KG1 (cell line): Measurements from ENCODE around the gene PLXNB3.

Experiments
- DNase-seq: peaks from one replicate; lab custom pipeline; 2025; lab: John Stamatoyannopoulos, UW

Gene PLXNB3

GRCh38 chrX:153774576-153775292 lies 10.7 kb downstream of the PLXNB3 start:
- DNase-seq, result no peak

DNA sequence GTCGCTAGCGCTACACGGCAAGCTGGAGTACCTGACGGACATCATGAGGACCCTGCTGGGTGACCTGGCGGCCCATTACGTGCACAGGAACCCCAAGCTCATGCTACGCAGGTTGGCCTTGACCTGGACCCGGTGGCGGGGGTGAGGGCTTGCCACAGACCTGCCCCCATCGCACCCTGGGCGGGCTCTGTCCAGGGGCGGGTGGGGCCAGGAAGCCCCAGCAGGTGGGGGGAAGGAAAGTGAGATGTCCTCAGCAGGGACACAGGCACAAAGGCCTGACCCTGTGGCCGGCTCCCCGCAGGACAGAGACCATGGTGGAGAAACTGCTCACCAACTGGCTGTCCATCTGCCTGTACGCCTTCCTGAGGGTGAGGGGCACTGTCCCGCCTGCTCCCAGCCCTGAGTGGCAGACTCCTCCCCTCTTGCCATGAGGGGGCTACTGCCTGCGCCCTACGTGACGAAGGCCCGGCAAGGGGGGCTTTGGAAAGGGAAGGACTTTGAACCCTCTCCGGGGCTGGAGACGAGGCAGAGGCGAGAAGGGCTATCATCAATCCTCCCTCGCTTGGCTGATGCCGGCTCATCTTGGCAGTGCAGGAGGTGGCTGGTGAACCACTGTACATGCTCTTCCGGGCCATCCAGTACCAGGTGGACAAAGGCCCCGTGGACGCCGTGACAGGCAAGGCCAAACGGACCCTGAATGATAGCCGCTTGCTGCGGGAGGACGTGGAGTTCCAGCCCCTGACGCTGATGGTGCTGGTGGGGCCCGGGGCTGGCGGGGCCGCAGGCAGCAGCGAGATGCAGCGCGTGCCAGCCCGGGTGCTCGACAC lies 11.5 kb downstream of the PLXNB3 start:
- no peak for DNase-seq

DNA sequence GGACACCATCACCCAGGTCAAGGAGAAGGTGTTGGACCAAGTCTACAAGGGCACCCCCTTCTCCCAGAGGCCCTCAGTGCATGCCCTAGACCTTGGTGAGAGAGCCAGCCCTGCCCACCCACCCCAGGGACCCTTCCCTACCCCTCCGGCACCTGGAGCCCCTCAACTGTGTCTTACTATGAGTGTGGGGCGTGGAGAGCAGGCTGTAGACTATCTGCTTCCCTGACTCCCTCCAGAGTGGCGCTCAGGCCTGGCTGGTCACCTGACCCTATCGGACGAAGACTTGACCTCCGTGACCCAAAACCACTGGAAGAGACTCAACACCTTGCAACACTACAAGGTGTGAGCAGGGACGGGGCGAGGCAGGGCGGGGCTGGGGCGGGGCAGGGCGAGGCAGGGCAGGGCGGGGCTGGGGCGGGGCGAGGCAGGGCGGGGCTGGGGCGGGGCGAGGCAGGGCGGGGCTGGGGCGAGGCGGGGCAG lies 12.1 kb downstream of the PLXNB3 start:
- DNase-seq, result no peak

DNA sequence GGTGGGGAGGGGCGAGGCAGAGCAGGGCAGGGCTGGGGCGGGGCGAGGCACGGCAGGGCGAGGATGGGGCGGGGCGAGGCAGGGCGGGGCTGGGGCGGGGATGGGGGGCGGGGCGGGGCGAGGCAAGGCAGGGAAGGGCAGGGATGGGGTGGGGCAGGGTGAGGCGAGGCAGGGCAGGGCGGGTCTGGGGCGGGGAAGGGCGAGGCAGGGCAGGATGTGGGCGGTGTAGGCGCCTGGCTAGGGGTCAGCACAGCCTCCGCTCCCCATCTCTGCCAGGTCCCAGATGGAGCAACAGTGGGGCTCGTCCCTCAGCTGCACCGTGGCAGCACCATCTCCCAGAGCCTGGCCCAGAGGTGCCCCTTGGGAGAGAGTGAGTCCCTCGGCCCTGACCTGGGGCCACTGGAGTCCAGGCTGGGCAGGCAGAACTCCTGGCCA lies 12.6 kb downstream of the PLXNB3 start:
- no peak for DNase-seq

GRCh38 chrX:153777261-153778090 lies 13.4 kb downstream of the PLXNB3 start:
- DNase-seq, result no peak

DNA sequence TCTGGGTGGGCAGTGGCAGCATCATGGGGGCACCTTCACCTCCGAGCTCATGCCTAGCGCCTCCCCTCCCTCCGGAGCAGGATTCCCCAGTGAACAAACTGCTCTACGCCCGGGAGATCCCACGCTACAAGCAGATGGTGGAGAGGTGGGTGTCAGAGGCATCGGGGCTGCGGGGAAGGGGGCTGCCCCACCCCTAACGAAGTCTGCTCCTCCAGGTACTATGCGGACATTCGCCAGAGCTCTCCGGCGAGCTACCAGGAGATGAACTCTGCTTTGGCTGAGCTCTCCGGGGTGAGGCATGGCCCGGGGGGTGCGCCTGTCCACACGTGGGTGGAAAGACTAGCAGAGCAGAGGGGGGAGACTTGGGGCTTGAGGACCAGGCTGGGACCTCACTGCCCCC lies 14.1 kb downstream of the PLXNB3 start:
- no peak for DNase-seq

DNA sequence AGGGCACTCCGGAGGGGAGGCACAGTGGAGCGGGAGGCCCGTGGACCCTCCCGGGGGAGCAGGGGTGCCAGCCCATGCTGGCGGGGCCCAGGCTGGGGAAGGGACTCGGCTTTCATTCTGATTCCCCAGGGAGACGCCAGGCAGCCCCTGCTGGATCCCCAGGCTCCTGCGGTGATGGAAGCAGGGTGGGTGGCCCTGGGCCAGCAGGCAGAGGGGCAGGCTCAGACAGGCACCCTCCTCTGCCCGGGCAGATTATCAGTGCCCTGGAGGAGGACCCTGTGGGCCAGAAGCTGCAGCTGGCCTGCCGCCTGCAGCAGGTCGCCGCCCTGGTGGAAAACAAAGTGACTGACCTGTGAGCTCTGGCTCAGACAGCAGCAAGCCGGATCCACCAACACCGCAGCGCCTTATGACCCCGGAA lies 14.6 kb downstream of the PLXNB3 start:
- DNase-seq, result no peak

DNA sequence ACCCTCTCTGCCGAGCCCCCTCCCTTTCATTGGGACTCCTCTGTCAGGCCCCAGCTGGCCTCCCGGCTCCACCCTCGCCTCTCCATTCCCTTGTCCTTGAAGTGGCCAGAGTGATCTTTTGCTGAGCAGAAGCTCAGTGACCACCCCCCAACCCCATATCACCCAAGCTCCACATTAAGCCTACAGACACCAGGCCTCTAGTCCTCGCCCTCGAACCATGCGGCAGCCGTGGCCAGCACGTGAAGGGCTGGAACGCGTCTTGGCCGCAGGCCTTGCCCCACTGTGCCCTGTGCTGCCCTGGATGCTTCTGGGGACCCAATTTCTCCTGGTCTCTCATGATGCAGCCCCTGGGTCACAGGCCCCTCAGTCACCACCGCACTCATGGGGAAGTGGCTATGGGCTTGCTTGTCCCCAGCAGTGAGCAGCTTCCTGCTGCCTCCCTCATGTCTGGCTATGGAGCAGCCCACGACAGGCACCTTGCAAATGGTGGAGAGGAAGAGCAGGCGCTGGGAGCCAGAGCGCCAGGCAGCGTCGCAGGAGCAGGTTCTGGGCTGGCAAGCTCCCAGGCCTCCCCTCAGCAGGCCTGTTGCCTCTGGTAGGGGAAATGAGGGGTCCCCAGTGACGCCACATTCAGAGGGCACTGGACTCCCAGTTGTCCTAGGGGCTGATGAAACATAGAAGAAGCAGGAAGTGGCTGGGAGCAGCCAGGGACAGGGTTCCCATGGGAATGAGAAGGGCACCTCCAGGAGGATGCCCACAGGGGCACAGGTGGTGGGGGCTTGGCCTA lies 16.0 kb downstream of the PLXNB3 start:
- DNase-seq, result no peak

DNA sequence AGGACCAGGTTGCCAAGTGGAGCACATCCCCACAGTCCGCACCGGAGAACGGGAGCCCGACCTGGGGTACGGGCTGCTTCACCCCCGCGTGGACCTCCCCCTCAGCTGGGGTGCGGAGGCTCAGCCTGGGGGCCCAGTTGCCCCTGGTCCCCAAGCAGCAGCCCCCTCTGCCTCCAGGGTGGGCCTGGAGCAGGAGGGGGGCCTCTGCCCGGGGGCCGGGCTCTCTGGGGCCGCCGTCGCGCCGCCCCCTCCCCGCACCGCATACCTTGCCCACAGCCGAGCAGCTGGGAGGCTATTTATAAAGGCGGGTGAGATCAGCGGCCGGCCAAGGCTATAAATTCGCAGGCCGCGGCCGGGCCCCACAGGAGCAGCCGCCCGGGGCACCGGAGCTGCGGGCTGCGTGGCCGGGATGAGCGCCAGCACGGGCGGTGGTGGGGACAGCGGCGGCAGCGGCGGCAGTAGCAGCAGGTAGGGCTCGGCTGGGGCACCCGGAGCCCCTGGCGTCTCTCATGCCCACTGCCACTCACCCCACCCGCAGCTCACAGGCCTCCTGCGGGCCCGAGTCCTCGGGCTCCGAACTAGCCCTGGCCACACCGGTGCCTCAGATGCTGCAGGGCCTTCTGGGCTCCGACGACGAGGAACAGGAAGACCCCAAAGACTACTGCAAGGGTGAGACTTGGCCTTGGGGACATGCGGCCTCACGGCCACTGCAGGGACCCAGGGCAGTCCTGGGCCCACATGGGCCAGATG lies 16.8 kb downstream of the PLXNB3 start, which contains the start of gene SRPK3:
Gene SRPK3, plus strand, starts transcription at position 364 of the 750 bp plus-strand sequence. Its CDS starts 46 bp downstream, at position 410.
- no peak for DNase-seq

DNA sequence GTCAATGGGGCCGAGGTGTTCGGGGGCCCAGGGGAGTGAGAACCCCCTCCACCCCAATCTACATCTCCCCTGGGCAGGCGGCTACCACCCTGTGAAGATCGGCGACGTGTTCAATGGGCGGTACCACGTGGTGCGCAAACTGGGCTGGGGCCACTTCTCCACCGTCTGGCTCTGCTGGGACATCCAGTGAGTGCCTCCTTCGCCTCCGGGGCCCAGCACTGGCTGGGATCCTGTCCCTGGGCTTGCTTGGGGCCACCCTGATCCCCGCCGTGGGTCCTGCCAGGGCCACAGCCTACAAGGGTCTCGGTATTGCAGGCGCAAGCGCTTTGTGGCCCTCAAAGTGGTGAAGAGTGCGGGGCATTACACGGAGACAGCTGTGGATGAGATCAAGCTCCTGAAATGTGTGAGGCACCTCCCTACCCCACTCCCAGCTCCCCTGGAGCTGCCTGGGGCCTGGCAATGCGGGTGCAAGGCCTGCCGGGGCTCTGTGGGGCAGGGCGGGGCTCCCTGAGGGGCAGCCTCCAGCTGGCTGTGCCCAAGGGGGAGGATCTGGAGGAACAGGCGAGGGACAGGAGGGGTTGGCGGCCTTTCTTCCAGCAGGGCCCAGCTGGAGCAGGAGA lies 17.5 kb downstream of the PLXNB3 start:
- DNase-seq, result no peak

DNA sequence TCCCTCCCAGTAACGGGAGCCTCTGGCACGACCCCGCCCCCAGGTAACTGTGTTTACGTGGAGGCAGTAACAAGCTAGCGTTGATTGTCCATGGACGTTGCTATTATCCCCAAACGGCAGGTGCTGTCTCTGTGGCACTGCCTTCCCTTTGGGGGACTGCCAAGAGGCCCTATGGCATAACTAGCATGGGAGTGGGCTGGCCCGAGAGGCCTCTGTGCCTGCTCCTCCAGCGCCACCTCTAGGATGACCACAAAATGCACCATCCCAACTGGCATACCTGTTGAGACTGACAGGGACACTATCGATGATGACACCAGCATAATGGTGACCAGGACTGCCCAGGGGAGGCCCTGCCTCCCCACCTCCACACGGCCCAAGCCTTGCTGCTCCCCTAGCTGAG lies 18.3 kb downstream of the PLXNB3 start:
- DNase-seq, result no peak

DNA sequence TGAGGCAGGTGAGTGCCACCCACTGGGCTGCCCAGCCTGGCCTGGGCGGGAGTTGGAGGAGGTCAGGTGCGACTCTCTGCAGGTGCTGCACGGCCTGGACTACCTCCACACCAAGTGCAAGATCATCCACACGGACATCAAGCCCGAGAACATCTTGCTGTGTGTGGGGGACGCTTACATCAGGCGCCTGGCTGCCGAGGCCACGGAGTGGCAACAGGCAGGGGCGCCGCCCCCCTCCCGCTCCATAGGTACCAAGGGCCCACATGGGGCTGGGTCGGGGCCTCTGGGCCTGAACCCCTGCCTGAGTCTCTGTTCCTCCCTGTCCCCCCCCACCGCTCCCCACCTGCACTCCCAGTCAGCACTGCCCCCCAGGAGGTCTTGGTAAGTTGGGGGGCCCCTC lies 18.8 kb downstream of the PLXNB3 start:
- DNase-seq, result no peak

DNA sequence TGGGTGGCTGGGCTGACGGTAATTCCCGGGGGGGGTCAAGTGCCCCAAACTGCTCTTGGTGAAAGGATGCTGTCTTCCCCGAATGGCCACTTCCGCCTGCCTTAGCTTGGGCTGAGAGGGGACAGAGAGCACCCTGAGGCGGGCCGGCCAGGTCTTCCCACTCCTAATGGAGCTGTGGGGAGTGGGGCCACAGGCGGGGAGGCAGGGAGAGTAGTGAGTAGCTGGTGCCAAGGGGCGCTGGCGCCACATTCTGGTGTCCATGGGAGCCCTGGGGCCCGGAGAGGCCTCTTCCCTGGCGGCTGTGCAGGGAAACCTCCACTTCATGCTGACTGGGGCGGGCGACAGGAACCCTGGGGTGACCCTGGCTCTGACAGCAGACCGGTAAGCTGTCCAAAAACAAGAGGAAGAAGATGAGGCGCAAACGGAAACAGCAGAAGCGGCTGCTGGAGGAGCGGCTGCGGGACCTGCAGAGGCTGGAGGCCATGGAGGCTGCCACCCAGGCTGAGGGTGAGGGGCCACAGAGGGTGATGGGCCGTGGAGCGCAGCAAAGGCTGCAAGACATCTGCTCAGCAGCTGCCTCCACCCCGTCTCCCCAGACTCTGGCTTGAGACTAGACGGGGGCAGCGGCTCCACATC lies 19.4 kb downstream of the PLXNB3 start:
- DNase-seq, result no peak

DNA sequence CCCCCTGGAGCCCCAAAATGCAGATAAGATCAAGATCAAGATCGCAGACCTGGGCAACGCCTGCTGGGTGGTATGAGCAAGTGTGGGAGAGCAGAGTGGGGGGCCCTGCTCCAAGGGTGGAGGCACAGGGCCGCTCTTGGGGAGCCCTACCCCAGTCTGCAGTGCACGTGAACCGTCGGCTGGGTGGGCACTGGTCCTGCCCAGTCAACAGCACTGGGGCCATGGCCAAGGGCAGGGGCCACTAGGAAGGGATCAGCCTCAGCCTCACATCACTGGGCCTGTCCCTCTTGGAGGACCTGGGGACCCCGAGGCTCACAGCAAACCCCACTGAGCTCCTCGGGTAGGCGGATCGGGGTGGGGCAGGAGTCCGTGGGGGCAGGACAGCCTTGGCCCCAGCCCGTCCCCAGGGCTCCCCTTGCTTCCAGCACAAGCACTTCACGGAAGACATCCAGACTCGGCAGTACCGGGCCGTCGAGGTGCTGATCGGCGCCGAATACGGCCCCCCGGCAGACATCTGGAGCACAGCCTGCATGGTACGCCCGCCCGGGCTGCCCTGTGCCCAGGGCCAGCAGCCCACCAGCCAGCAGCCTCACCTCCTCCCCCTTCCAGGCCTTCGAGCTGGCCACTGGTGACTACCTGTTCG lies 20.4 kb downstream of the PLXNB3 start:
- DNase-seq, result no peak

- DNase-seq, result no peak
These were observed 22.6 kb downstream of the PLXNB3 start for GRCh38 chrX:153786669-153787068.

DNA sequence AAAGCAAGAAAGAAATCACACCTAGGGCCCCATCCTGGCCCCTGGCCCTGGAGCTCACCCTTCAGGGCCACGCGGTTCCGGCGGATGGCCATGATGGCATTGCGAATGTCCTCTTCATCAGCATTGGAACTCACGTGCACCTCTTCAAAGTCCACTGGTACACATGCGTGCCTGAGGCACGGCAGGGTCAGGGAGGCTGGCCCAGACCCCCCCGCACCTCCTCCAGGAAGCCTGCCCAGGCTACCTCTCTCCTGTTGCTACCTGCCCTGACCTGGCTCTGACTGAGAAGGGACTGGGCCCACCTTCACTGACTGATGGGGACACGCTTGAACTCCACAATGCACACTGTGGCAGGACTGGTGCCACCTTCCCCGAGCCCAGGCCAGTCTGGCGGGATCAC lies 25.6 kb downstream of the PLXNB3 start:
- no peak for DNase-seq

- DNase-seq, result no peak
These were observed 27.2 kb downstream of the PLXNB3 start for GRCh38 chrX:153791104-153791852.

- no peak for DNase-seq
These were observed 28.3 kb downstream of the PLXNB3 start for GRCh38 chrX:153792368-153792767.
